Duodenal mucosa (tissue), 2 donors: ENCODE results near the gene EIF5A.

ENCODE experiments used
- H3K27ac ChIP-seq: one replicate; pipeline ENCODE4 v1.7.0; 2013; ENCODE audit warnings: low read depth, low read length
- H3K27me3 ChIP-seq, 2 donors: one replicate each; pipeline ENCODE4 v1.7.0; 2013; ENCODE audit warnings: low read length in 2 of 2, control low read depth in 1 of 2; ENCODE audit not compliant: insufficient read depth in 2 of 2, control insufficient read depth in 1 of 2
- H3K36me3 ChIP-seq, 2 donors: one replicate each; pipeline ENCODE4 v1.7.0; 2013; ENCODE audit warnings: low read length in 2 of 2, control low read depth in 1 of 2; ENCODE audit not compliant: insufficient read depth in 2 of 2, control insufficient read depth in 1 of 2
- H3K4me1 ChIP-seq, 2 donors: one replicate each; pipeline ENCODE4 v1.7.0; 2013; ENCODE audit warnings: low read length in 2 of 2, control low read depth in 1 of 2; ENCODE audit not compliant: insufficient read depth in 2 of 2, control insufficient read depth in 1 of 2
- H3K4me3 ChIP-seq, 2 donors: one replicate each; pipeline ENCODE4 v1.7.0; 2013; ENCODE audit warnings: low read length in 2 of 2, low read depth in 1 of 2
- H3K9ac ChIP-seq, 2 donors: one replicate each; pipeline ENCODE4 v1.7.0; 2013; ENCODE audit warnings: low read length in 2 of 2, low read depth in 1 of 2
- H3K9me3 ChIP-seq, 2 donors: one replicate each; pipeline ENCODE4 v1.7.0; 2013; ENCODE audit warnings: low read length in 2 of 2, control low read depth in 1 of 2; ENCODE audit not compliant: control insufficient read depth in 1 of 2

EIF5A gene

DNA sequence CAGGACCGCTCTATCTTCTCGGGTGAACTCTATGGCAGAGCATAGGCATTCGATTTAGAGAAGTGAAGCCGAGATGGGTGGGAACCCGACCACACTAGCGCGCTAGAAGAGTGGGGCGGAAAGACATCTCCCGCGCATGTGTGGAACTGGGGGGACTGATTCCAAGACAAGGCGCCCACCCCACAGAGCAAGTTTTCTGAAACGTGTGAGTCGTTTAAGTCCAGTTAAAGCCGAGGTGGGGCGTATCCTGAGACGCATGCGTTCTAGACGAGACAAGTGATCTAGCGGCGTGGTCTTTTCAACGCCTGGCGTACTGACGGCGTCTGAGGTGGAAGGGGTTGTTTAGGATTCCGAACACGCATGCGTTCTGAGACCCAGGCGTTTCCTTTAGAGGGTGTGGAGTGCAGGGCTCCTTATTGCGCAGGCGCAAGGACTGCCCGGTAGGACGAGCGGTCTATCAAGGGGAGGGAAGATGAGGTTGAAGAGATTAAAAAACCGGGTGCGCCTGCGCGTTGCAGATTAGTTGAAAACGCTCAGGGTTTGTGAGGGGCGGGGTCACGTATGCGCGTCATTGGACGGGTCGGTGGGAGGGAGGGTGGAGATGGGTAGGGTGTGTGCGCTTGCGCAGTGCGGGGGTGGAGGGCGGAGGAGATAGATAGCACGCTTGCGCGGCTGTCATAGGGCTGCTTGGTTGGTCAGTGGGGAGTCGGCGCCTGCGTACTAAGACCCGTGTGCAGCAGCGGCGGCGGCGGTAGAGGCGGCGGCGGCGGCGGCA, at the start of gene EIF5A:
Gene EIF5A, plus strand, starts transcription at position 718 of the 775 bp plus-strand sequence. CDS start 2,008 bp downstream, outside the sequence.
- Histone ChIP-seq H3K9me3 (no peaks in the 10 kb centered on the region), H3K27ac (peak within 1 kb of the TSS; percentile 98), H3K36me3 (peaks cover 26% of the 10 kb centered on the region in 2 donors), H3K27me3 (no peaks in the 10 kb centered on the region), H3K4me1 (peaks cover 17 to 20% of the 10 kb centered on the region in 2 donors), H3K4me3 (peak within 1 kb of the TSS; percentile 82 to 87), H3K9ac (peak within 1 kb of the TSS; percentile 90 to 94)

DNA sequence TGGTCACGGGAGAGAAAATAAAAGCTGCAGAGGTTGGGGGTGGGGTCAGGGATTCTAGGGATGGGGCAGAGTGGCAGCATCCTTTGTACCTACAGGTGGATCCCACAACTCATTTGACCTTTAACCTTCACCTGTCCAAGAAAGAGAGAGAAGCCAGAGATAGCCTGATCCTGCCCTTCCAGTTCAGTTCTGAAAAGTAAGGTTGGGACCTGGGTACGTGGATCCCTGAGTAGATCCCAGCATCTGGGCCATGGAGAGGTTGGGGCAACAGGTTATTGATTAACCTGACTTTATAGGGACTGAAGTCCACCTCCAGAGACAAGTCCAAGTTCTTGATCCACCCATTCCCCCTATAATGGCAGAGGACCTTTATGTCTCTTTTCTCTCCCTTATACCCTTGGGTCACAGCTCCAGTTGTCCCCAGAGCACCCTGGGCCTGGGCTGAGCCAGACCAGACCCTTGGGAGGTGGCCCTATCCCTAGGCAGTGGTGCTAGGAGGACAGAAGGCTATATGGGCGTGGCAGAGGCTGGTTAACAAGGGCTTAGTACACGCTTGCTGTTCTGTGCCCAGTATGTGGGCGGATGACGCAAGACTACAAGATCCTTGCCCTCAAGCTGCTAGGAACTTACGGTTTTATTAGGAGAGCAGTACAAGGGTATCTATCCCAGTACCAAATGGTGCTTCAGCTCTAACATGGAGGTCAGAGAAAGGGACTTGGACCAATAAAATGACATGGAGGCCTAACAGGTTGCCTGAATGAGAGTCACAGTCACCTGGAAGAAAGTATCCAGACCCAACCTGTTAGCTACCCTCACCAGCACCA, 48.5 kb upstream of the EIF5A start:
- Histone ChIP-seq H3K4me1 (peaks cover 12 to 48% of the 10 kb centered on the region in 2 donors), H3K9me3 (no peaks in the 10 kb centered on the region), H3K27me3 (peaks cover 0 to 12% of the 10 kb centered on the region in 2 donors), H3K9ac (peak overlapping the region; percentile 94 to 98), H3K4me3 (peak overlapping the region; percentile 66 to 92), H3K27ac (peak overlapping the region; percentile 86), H3K36me3 (peaks cover 20 to 53% of the 10 kb centered on the region in 2 donors)

DNA sequence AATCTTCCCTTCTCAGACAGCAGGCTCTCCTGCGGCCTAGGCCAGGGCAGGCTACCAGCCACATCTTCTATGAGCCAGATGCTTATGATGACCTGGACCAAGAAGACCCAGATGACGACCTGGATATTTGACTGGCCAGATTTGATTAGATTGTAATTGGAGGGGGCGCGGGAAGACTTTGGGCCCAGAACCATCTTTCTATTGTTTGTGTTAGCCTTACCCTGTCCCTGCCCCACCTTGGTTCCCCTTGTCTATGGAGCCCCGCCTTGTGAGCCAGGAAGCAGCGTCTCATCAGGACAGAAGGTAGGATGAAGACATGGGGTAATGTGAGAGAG, 47.9 kb upstream of the EIF5A start:
- Histone ChIP-seq H3K36me3 (peaks cover 14 to 48% of the 10 kb centered on the region in 2 donors), H3K4me1 (peaks cover 12 to 42% of the 10 kb centered on the region in 2 donors), H3K27ac (peak overlapping the region; percentile 86)

DNA sequence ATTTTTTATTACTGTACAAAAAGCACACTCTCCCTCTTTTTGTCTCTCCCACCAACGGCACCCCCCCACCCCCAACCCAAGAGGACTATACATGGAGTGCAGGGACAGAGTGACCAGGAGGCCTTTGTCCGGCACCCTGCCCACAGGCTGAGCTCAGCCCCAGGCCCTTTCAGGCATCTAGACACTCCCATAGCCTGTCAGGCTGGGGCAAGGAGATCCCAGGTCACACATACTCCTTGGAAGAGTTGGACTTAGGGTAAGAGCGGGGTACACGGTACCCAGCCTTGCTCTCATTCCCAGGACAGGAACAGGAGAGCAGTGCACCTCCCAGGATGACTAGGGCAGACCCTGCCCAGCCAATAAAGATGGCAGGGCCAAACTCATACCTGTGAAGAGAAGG, 47.3 kb upstream of the EIF5A start:
- Histone ChIP-seq H3K27me3 (peaks cover 0 to 12% of the 10 kb centered on the region in 2 donors), H3K36me3 (peaks cover 10 to 42% of the 10 kb centered on the region in 2 donors), H3K9me3 (no peaks in the 10 kb centered on the region), H3K9ac (peak overlapping the region; percentile 94 to 98), H3K4me3 (peak overlapping the region; percentile 92 to 94), H3K27ac (peak overlapping the region; percentile 97), H3K4me1 (peaks cover 12 to 36% of the 10 kb centered on the region in 2 donors)

More for the DNA sequence above, 47.9 kb upstream of the EIF5A start:
- peaks cover 0 to 12% of the 10 kb centered on the region in 2 donors for H3K27me3 ChIP-seq
- peak overlapping the region; percentile 66 to 92 for H3K4me3 ChIP-seq
- H3K9me3 ChIP-seq = no peaks in the 10 kb centered on the region
- peak overlapping the region; percentile 94 to 98 for H3K9ac ChIP-seq

DNA sequence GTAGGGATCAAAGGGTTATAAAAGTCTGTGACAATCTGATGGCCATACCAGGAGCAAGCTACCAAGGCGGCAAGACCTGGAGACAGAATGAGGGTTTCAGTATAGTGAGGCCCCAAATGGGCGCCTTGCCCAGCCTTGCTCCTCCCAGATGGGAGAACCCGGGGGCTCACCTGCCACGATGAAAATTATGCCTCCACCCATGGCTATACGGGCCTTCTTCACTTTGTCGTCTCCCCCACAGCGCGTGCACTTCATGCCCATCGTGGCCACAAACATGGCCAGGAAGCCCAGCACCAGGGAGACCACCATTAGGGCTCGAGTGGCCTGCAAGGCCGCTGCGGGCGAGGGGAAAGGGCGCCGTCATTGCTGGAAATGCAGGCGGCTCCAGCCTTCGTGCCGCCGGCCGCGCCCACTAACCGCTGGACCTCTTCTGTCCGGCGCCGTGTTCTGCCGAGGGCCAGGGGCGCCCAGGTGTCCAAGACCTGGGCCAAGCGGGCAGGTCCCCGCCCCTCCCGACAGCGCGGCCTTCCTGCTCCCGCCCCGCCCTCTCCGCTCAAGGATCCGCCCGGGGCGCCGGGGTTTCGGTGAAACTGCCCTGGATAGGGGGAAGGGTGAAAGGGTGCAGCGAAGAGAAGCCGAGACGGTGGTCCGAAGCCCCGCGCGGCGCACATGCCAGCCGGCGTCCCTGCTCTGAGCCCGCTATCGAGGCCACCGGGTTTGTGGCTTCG, 46.6 kb upstream of the EIF5A start:
- H3K4me1 ChIP-seq = peaks cover 12 to 36% of the 10 kb centered on the region in 2 donors
- peak overlapping the region; percentile 97 for H3K27ac ChIP-seq
- H3K9ac ChIP-seq = peak overlapping the region; percentile 94 to 98
- no peaks in the 10 kb centered on the region for H3K9me3 ChIP-seq
- peaks cover 0 to 12% of the 10 kb centered on the region in 2 donors for H3K27me3 ChIP-seq
- H3K36me3 ChIP-seq = peaks cover 10 to 38% of the 10 kb centered on the region in 2 donors
- H3K4me3 ChIP-seq = peak overlapping the region; percentile 92 to 94

DNA sequence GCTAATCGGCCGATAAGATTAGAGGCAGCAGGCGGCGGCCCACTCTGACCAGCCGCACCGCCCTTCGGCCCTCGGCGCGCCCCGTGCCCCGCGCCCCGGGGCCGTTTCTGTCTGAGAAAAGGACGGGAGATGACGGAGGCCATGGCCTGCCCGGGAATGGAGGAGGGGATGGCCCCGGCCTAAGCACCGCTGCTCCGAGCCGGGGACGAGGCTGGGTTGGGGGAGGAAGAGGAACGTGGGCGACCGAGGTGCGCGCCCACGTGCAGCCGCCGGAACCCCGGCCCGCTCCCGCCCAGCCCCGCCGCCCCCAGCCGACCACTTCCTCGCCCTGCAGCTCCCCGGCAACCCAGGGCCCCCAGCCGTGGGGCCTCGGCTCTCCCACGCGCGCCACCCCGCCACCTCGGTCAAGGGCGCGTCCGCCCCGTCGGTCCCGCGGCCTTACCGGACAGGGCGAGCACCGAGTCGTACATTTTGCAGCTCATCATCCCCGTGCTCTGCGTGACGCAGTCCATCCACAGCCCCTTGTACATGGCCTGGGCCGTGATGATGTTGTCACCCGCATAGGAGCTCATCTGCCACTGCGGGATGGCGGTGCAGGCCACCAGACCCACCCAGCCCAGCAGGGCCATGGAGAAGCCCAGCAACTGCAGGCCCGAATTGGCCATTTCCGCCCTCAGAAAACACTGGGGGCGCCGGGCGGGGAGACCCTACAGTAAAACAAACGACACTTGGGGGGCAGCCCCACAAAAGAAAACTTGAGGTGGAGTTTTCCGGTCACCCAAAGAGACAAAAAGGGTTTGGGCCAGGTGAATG, 45.8 kb upstream of the EIF5A start:
- H3K27me3 ChIP-seq = peaks cover 0 to 12% of the 10 kb centered on the region in 2 donors
- H3K4me1 ChIP-seq = peaks cover 12 to 29% of the 10 kb centered on the region in 2 donors
- H3K27ac ChIP-seq = peak overlapping the region; percentile 97

DNA sequence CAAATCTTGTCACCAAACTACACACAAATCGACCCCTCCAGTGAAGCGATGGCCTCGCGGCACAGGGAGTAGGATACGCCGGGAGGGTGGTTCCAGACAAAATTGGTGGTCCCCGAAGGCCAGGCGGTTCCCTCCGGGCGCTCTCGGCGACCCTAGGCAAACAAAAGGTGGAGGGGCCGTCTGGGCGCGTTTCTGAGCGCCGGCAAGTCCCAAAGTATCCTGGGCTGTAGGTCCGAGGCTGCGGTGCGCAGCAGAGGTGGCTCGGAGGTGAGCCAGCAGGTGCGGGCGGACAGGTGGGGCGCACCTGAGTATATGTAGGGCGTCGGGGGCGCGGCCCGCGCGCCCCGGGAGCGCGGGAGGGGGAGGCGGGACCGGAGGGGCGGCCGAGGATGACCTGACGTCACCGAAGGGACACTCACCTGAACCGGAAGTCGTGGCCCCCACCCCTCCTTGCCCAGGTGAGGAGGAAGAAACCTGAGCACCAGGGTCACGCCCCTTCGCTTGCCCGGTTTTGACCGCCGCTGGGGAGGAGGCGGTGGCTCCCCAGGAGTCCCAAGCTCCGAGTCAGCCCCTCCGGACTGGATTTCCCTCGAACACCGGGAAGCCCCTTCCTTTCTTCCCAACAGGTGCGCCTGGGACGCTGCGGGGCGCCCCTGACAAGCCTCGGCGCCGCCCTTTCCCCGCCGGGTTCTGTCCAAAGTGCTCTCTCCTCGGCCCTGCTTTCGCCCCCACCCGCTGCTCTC, 45.1 kb upstream of the EIF5A start, which contains the start of gene CLDN7:
Gene CLDN7, minus strand, starts transcription at position 287 of the 743 bp plus-strand sequence. CDS start 435 bp downstream, outside the sequence.
- Histone ChIP-seq H3K4me3 (peak within 1 kb of the TSS; percentile 92 to 94), H3K9me3 (no peaks in the 10 kb centered on the region), H3K36me3 (peaks cover 10 to 26% of the 10 kb centered on the region in 2 donors), H3K9ac (peak within 1 kb of the TSS; percentile 94 to 98), H3K27me3 (peaks cover 0 to 12% of the 10 kb centered on the region in 2 donors), H3K4me1 (peaks cover 12 to 28% of the 10 kb centered on the region in 2 donors), H3K27ac (peak within 1 kb of the TSS; percentile 97)

More for the DNA sequence above, 45.8 kb upstream of the EIF5A start:
- no peaks in the 10 kb centered on the region for H3K9me3 ChIP-seq
- peak overlapping the region; percentile 94 to 98 for H3K9ac ChIP-seq
- peak overlapping the region; percentile 92 to 94 for H3K4me3 ChIP-seq
- H3K36me3 ChIP-seq = peaks cover 10 to 32% of the 10 kb centered on the region in 2 donors

DNA sequence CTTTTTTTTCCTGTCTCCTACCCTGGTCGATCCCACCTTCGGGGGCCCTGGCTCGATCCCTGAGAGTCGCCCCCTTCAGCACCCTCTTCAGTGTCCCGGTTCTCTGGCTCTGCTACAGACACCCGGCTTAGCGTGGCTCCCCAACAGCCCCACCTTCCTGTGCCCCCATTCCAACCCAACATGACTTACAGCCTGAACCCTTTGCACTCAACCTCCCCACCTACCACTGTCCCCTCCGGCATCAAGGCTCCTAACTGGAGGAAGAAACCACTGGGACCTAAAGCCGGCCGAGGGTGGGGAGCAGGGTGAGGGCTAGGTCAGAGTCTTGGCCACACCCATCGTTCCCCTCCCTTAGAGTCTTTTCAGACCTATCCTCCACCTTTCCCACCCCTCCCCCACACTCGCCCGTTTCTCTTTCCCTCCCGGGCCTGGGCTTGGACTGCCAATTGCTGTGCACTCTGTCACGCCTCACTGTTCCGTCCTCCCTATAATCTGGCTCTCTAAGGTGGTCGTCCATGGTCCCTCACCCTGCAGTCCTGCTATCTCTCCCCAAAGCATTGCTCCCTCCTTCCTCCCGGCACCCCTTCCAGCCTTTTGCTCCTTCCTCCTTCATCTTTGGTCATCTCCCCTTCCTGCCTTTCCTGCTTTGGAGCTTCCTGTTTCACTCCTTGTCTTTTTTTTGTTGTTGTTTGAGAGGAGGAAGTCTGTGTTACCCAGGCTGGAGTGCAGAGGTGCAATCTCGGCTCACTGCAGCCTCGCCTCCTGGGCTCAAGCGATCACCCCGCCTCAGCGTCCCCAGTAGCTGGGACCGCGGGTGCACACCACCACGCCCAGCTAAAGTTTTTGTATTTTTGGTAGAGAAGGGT, 44.3 kb upstream of the EIF5A start:
- peaks cover 0 to 12% of the 10 kb centered on the region in 2 donors for H3K27me3 ChIP-seq

More for the DNA sequence above, 44.3 kb upstream of the EIF5A start:
- peaks cover 12 to 28% of the 10 kb centered on the region in 2 donors for H3K4me1 ChIP-seq
- H3K36me3 ChIP-seq = peaks cover 10 to 20% of the 10 kb centered on the region in 2 donors
- H3K4me3 ChIP-seq = peak overlapping the region; percentile 85 to 94
- no peaks in the 10 kb centered on the region for H3K9me3 ChIP-seq
- peak overlapping the region; percentile 94 to 98 for H3K9ac ChIP-seq
- peak overlapping the region; percentile 91 for H3K27ac ChIP-seq
